WTC11 (cell line): Measurements from ENCODE around the gene PDYN. TPM values are rescaled to one million over a fixed set of nuclear protein-coding genes. Genes with fewer than 3 reads are reported as not detected.
"Not testable (repeated sequence)": the region's sequence is repeated elsewhere in the genome, so short reads cannot be mapped to it uniquely, and the experiment has no call there.

Source experiments
- ATAC-seq: fragments of 200-7000 bp; cut with Tn5 transposase; 2 replicates; pipeline ENCODE4 v1.10.0; 2021; ENCODE audit warnings: mild to moderate bottlenecking, moderate library complexity
- CTCF ChIA-PET: fragments of 300-600 bp; sonication (Branson Sonifier 250); formaldehyde crosslinking; loops from one replicate; lab custom pipeline; 2021; ENCODE audit warnings: antibody characterized with exemption; lab: Charles Lee
- POLR2A ChIA-PET: fragments of 350-600 bp; sonication (Branson Sonifier 250); formaldehyde crosslinking; loops from one replicate; lab custom pipeline; 2021; ENCODE audit warnings: antibody characterized with exemption; lab: Charles Lee
- DNase-seq: peaks from one replicate; pipeline ENCODE4 v3.0.0; 2021; ENCODE audit warnings: low spot score
- H3K27ac Mint-ChIP-seq: 2 replicates; pipeline ENCODE4 v1.8.0; 2021; ENCODE audit warnings: mixed read lengths
- H3K27me3 Mint-ChIP-seq: 2 replicates; pipeline ENCODE4 v1.8.0; 2021; ENCODE audit warnings: low read depth, mild to moderate bottlenecking, moderate library complexity, mixed read lengths
- H3K36me3 Mint-ChIP-seq: 2 replicates; pipeline ENCODE4 v1.8.0; 2021; ENCODE audit warnings: mixed read lengths
- H3K4me1 Mint-ChIP-seq: 2 replicates; pipeline ENCODE4 v1.8.0; 2022; ENCODE audit warnings: mixed read lengths
- H3K4me3 Mint-ChIP-seq: 2 replicates; pipeline ENCODE4 v1.8.0; 2021; ENCODE audit warnings: mild to moderate bottlenecking, moderate library complexity, mixed read lengths
- H3K9me3 Mint-ChIP-seq: 2 replicates; pipeline ENCODE4 v1.8.0; 2021; ENCODE audit warnings: mixed read lengths
- AR ChIP-seq: fragments of 250-450 bp; sonication (Bioruptor Pico); IDR thresholded peaks from 2 replicates; pipeline ENCODE4 v1.9.0; 2021; ENCODE audit warnings: mild to moderate bottlenecking
- ATF1 ChIP-seq: sonication (generic); formaldehyde crosslinking; IDR thresholded peaks from 2 replicates; pipeline ENCODE4 v1.8.1; 2023; ENCODE audit warnings: mild to moderate bottlenecking, moderate library complexity, missing genetic modification reagents
- CTCF ChIP-seq: fragments of 200-600 bp; IDR thresholded peaks from 2 replicates; pipeline ENCODE4 v1.8.0; 2022; ENCODE audit warnings: antibody characterized with exemption
- E2F4 ChIP-seq: sonication (generic); formaldehyde crosslinking; IDR thresholded peaks from 2 replicates; pipeline ENCODE4 v1.8.1; 2022; ENCODE audit warnings: low read depth, mild to moderate bottlenecking, moderate library complexity, missing genetic modification reagents, borderline replicate concordance
- GTF2I ChIP-seq: fragments of 250-450 bp; sonication (Bioruptor Pico); conservative IDR thresholded peaks from 2 replicates; pipeline ENCODE4 v1.4.0; 2021; ENCODE audit warnings: mild to moderate bottlenecking
- HMGA2 ChIP-seq: fragments of 250-450 bp; sonication (Bioruptor Pico); IDR thresholded peaks from 2 replicates; pipeline ENCODE4 v1.4.0; 2021; ENCODE audit warnings: mild to moderate bottlenecking, moderate library complexity
- JAZF1 ChIP-seq: fragments of 250-450 bp; sonication (Bioruptor Pico); IDR thresholded peaks from 2 replicates; pipeline ENCODE4 v1.9.0; 2021; ENCODE audit warnings: moderate library complexity, mild to moderate bottlenecking, inconsistent platforms
- MAX ChIP-seq: sonication (generic); formaldehyde crosslinking; IDR thresholded peaks from 2 replicates; pipeline ENCODE4 v1.8.0; 2022; ENCODE audit warnings: mild to moderate bottlenecking, missing genetic modification reagents
- MLX ChIP-seq: sonication (generic); formaldehyde crosslinking; IDR thresholded peaks from 2 replicates; pipeline ENCODE4 v1.8.1; 2023; ENCODE audit warnings: mild to moderate bottlenecking, missing genetic modification reagents, moderate library complexity
- SOX15 ChIP-seq: fragments of 250-450 bp; sonication (Bioruptor Pico); IDR thresholded peaks from 2 replicates; pipeline ENCODE4 v1.9.0; 2021; ENCODE audit warnings: mild to moderate bottlenecking
- TEAD1 ChIP-seq: sonication (generic); formaldehyde crosslinking; IDR thresholded peaks from 2 replicates; pipeline ENCODE4 v1.8.0; 2022; ENCODE audit warnings: mild to moderate bottlenecking, missing genetic modification reagents
- TEAD4 ChIP-seq: sonication (generic); formaldehyde crosslinking; IDR thresholded peaks from 2 replicates; pipeline ENCODE4 v1.8.0; 2022; ENCODE audit warnings: mild to moderate bottlenecking, missing genetic modification reagents
- ZBTB43 ChIP-seq: sonication (generic); formaldehyde crosslinking; IDR thresholded peaks from 2 replicates; pipeline ENCODE4 v1.8.1; 2023; ENCODE audit warnings: mild to moderate bottlenecking, missing genetic modification reagents
- ZMAT4 ChIP-seq: fragments of 250-450 bp; sonication (Bioruptor Pico); IDR thresholded peaks from 2 replicates; pipeline ENCODE4 v1.9.0; 2021; ENCODE audit warnings: mild to moderate bottlenecking
- ZNF232 ChIP-seq: sonication (generic); formaldehyde crosslinking; IDR thresholded peaks from 2 replicates; pipeline ENCODE4 v1.8.0; 2022; ENCODE audit warnings: mild to moderate bottlenecking, missing genetic modification reagents
- ZNF396 ChIP-seq: fragments of 250-450 bp; sonication (Bioruptor Pico); IDR thresholded peaks from 2 replicates; pipeline ENCODE4 v1.8.0; 2021; ENCODE audit warnings: mild to moderate bottlenecking, moderate library complexity, borderline replicate concordance
- ZNF423 ChIP-seq: fragments of 250-450 bp; sonication (Bioruptor Pico); IDR thresholded peaks from 2 replicates; pipeline ENCODE4 v2.1.2; 2022; ENCODE audit warnings: mild to moderate bottlenecking, moderate library complexity
- ZNF671 ChIP-seq: fragments of 250-450 bp; sonication (Bioruptor Pico); IDR thresholded peaks from 2 replicates; pipeline ENCODE4 v1.8.0; 2021; ENCODE audit warnings: mild to moderate bottlenecking
- total RNA-seq: library from RNA; stranded (reverse); gene quantifications from 3 replicates; pipeline ENCODE4 v1.2.3, GENCODE V29; 2021

Gene PDYN
- total RNA-seq, 1 experiment from 2014 or later, result 0.28 TPM

GRCh38 chr20:2038161-2038560 lies 44.3 kb upstream of the PDYN start:
- CTCF ChIA-PET, result no interaction called here
- Mint-ChIP-seq H3K27ac (no peak overlapping the region), H3K4me1 (no peaks in the 10 kb centered on the region), H3K4me3 (no peak overlapping the region), H3K27me3 (peaks cover 5% of the 10 kb centered on the region; the same call in 1 of the 2 replicates), H3K9me3 (no peaks in the 10 kb centered on the region), H3K36me3 (no peaks in the 10 kb centered on the region)
- POLR2A ChIA-PET, result no interaction called here
- DNase-seq, result no peak
- no peak for ATAC-seq
- TF ChIP-seq SOX15 (CRISPR knock-in tag) (no peak), ZBTB43 (CRISPR knock-in tag) (no peak), ZNF396 (CRISPR knock-in tag) (no peak), HMGA2 (CRISPR knock-in tag) (no peak)
- TF ChIP-seq, all 79 proteins: peak for 0

- ChIA-PET POLR2A (no interaction called here), CTCF (no interaction called here)
- no peaks in the 10 kb centered on the region for H3K36me3 Mint-ChIP-seq
- H3K27me3 Mint-ChIP-seq, result peaks cover 7% of the 10 kb centered on the region
- H3K27ac Mint-ChIP-seq, result no peak overlapping the region
- H3K9me3 Mint-ChIP-seq, result no peaks in the 10 kb centered on the region
- no peak overlapping the region for H3K4me3 Mint-ChIP-seq
- TF ChIP-seq AR (CRISPR knock-in tag) (no peak), SOX15 (CRISPR knock-in tag) (no peak), E2F4 (CRISPR knock-in tag) (no peak), TEAD4 (CRISPR knock-in tag) (no peak), GTF2I (CRISPR knock-in tag) (no peak), ZNF232 (CRISPR knock-in tag) (no peak), ATF1 (CRISPR knock-in tag) (no peak)
- no peaks in the 10 kb centered on the region for H3K4me1 Mint-ChIP-seq
- ATAC-seq (no peak), DNase-seq (no peak)
Observed at GRCh38 chr20:2037296-2037914, 43.5 kb upstream of the PDYN start.

GRCh38 chr20:2036357-2036756 lies 42.5 kb upstream of the PDYN start:
- H3K36me3 Mint-ChIP-seq, POLR2A ChIA-PET, H3K4me3 Mint-ChIP-seq, H3K4me1 Mint-ChIP-seq, H3K27me3 Mint-ChIP-seq, DNase-seq, CTCF ChIA-PET, H3K9me3 Mint-ChIP-seq, ATAC-seq, H3K27ac Mint-ChIP-seq: not testable (repeated sequence)

- Mint-ChIP-seq H3K27me3 (peaks cover 9% of the 10 kb centered on the region), H3K9me3 (no peaks in the 10 kb centered on the region), H3K4me1 (no peaks in the 10 kb centered on the region), H3K36me3 (no peaks in the 10 kb centered on the region), H3K4me3 (no peak overlapping the region), H3K27ac (no peak overlapping the region)
- DNase-seq (no peak), ATAC-seq (no peak)
- CTCF ChIA-PET, result interaction anchor here (1.1 to 1.4 kb wide), 3 partner anchors 17 to 61 kb away, joined by 4 to 8 read pairs (median 6); no protein-coding TSS in a partner anchor
- POLR2A ChIA-PET, result no interaction called here
- TF ChIP-seq MAX (CRISPR knock-in tag), result no peak
- no peak for TF ChIP-seq CTCF
- no peak for TF ChIP-seq ZNF423
- TF ChIP-seq TEAD1, result no peak
- TF ChIP-seq E2F4 (CRISPR knock-in tag), result no peak
- no peak for TF ChIP-seq JAZF1 (CRISPR knock-in tag)
- TF ChIP-seq ZMAT4 (CRISPR knock-in tag), result no peak
- TF ChIP-seq MLX (CRISPR knock-in tag), result no peak
- no peak for TF ChIP-seq ZNF671 (CRISPR knock-in tag)
Observed at GRCh38 chr20:2032168-2032567, 38.3 kb upstream of the PDYN start.
